ENCODE data around the gene CCDC33.

The CCDC33 gene

DNA sequence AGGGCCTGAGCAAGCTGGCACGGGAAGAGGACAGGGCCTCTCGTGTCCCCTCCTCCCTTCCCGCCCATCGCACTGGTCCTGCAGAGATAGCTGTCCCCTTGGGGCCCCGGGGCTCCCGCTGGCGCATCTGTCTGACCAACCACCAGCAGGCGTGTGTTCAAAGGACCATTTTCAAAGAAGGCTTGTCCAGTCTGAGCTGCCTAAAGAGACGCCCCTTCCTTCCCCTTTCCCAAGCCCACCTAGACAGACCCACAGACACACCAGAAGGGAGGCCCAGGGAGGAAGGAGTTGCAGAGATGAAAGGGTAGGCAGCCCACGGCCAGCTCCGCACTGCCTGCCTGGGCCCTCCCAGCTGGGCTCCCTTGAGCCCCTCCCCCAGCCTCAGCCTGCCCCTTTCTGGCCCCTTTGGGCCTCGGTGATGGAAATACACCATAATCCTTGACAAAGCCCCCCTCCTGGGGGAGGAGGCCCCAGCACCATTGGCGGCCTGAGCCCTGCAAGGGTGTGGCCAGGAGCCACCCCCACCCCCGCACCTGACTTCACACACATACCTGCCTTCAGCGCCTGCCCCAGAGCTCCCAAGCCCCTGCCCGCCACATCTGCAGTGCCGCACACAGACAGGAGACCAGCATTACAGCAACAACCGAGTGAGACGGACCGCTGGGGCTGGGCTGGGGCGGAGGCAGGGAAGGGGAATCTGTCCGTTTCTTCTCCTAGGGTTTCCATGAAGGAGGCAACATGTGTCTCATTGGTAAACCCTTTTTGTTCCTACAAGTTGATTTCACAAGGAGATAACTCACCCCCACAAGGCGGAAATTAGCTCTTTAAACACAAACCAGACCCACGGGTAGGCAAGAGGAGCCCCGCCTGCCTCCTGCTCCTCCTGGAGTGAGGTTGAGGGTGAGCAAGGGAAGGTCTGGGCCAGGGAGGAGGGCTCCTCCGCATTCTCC lies 33.4 kb upstream of the CCDC33 start, which contains the start of gene STRA6:
TSS of gene STRA6 (minus strand) at position 336 of the 950 bp plus-strand sequence. CDS start 520 bp downstream, outside the sequence.
- no peak within 1 kb of the TSS for H3K27ac Mint-ChIP-seq
- H3K4me1 Mint-ChIP-seq (ENCODE audit: low read depth) = no peaks in the 10 kb centered on the region
- no peak for DNase-seq (ENCODE audit: low spot score)
- no peaks in the 10 kb centered on the region for H3K36me3 Mint-ChIP-seq (ENCODE audit: low read depth)
- H3K9me3 Mint-ChIP-seq = no peaks in the 10 kb centered on the region
- peaks cover 6% of the 10 kb centered on the region for H3K27me3 Mint-ChIP-seq (ENCODE audit: low read depth)
- H3K4me3 Mint-ChIP-seq = no peak within 1 kb of the TSS

DNA sequence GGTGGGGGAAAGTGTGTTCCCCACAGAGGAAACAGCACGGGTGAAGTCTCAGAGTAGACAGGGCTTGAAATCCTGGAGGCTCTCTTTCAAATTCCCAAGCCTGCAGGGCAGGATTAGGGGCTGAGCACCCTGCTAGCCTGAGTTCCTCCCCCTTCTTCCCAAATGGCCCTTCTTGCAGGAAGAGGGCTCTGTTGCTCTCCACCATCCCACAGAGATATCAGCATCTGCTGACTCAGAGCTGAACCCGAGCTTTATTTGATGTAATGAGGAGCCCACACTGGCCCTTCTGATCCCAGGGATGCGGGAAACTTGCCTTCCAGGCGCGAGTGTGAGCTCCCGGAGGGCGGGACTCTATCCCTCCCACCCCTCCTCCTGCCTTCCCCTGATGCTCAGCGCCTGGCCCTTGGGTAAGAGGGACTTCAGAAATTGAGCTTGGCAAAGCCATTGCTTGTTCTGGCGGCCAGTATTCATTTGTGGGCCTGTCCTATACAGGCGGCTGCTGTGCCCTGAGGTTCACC lies 32.2 kb upstream of the CCDC33 start:
- no peak for DNase-seq (ENCODE audit: low spot score)
- H3K27me3 Mint-ChIP-seq (ENCODE audit: low read depth) = peaks cover 8% of the 10 kb centered on the region
- H3K9me3 Mint-ChIP-seq = no peaks in the 10 kb centered on the region
- no peak overlapping the region for H3K4me3 Mint-ChIP-seq
- no peak overlapping the region for H3K27ac Mint-ChIP-seq
- H3K4me1 Mint-ChIP-seq (ENCODE audit: low read depth) = no peaks in the 10 kb centered on the region
- H3K36me3 Mint-ChIP-seq (ENCODE audit: low read depth) = no peaks in the 10 kb centered on the region

DNA sequence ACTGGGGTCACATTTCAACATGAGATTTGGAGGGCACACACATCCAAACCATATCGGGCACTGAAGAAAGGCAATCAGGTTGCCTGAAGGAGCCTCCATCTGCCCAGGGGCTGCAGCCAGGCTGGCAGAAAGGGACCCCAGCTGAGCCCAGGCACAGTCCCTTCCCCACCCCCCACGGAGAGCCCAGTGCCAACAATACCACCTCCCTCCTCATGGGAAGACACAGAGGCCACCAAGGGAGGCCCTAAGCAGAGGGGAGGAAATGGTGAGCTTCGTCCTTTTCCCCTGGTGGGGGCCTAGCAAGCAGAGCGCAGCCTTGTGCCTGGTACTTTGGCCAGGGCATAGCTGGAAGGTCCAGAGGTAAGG lies 30.6 kb upstream of the CCDC33 start:
- no peak overlapping the region for H3K27ac Mint-ChIP-seq
- peaks cover 8% of the 10 kb centered on the region for H3K27me3 Mint-ChIP-seq (ENCODE audit: low read depth)
- no peak for DNase-seq (ENCODE audit: low spot score)
- H3K4me3 Mint-ChIP-seq = no peak overlapping the region
- no peaks in the 10 kb centered on the region for H3K4me1 Mint-ChIP-seq (ENCODE audit: low read depth)
- no peaks in the 10 kb centered on the region for H3K36me3 Mint-ChIP-seq (ENCODE audit: low read depth)
- no peaks in the 10 kb centered on the region for H3K9me3 Mint-ChIP-seq

DNA sequence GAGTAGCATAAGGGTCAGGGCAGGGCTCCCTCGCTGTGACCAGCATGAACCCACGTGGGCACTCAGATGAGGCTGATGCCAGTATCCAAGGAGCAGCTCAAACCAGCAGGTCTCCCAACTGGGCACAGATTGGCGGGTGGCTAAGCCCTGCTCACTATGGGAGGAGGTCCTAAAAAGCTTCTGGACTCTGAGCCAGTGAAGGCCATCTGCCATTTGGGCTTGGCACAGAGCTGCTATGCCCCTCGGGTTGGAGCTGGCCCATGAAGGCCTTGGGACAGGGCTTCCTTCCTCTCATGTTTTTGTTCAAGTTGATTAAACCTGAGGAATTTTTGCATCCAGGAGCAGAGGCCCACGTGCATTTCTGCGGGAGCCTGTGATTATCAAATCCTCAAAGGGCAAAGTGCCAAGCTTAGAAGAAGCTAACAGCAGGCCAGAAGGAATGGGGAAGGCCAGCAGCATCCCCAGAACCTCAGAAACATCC lies 29.3 kb upstream of the CCDC33 start:
- Mint-ChIP-seq H3K4me1 (ENCODE audit: low read depth) (no peaks in the 10 kb centered on the region), H3K4me3 (no peak overlapping the region), H3K36me3 (ENCODE audit: low read depth) (no peaks in the 10 kb centered on the region), H3K27ac (no peak overlapping the region), H3K27me3 (ENCODE audit: low read depth) (peaks cover 11% of the 10 kb centered on the region), H3K9me3 (no peaks in the 10 kb centered on the region)
- no peak for DNase-seq (ENCODE audit: low spot score)

DNA sequence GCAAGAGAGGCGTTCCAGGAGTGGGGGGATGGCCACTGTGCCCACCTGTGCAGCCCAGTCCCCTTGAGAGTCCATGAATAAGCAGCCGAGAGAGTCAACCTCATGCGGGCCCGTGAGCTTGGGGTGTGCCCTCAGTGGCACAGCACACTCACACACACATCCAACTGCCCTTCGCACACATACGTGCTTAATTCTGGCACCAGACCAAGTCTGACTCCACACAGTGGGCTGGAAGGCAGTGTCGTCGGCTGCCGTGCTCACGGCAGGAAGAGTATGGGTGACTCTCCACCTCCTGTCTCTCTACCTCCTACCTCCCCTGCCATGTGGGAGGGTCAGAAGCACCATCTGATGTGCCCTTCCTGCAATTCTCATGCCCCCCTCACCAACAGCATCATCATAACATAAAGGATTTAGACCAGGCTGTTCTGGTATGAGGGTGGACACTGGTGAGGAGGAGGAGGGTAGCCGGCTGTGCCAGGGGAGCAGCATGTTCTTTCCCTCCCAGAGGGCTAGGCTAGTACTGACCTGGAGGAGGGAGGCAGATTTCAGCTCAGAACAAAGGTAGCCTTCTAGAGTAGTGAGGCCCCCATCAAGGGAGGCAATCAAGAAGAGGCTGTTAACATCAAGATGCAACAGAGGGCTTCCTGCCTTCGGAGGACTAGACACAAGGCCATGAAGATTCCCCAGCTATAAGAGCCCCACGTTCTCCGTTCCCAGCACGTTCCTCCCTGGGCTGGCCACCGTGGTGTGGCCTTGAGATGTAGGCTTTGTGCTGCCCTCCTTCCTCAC lies 28.3 kb upstream of the CCDC33 start:
- H3K36me3 Mint-ChIP-seq (ENCODE audit: low read depth) = no peaks in the 10 kb centered on the region
- no peak overlapping the region for H3K4me3 Mint-ChIP-seq
- H3K9me3 Mint-ChIP-seq = no peaks in the 10 kb centered on the region
- H3K27ac Mint-ChIP-seq = no peak overlapping the region
- no peak for DNase-seq (ENCODE audit: low spot score)
- H3K4me1 Mint-ChIP-seq (ENCODE audit: low read depth) = no peaks in the 10 kb centered on the region
- H3K27me3 Mint-ChIP-seq (ENCODE audit: low read depth) = peaks cover 11% of the 10 kb centered on the region

DNA sequence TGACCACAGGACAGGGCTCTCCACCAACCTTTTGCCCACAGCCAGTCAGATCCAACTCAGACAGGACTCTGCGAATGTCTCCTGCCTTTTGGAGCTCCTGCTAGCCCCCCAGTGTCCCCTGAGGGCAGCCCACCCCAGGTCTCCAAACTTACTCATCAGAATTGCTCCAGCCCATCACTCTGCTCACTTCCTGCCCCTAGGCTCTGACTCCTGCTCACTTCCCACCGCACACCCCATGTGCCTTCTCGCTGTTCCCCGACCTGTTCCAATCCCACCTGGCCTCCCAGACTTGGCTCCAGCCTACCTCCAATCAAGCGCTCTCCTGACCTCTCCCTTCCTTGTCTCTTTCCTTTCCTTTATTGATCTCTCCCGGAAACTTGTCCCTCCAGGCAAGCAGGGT lies 27.6 kb upstream of the CCDC33 start:
- Mint-ChIP-seq H3K27ac (no peak overlapping the region), H3K4me3 (no peak overlapping the region), H3K4me1 (ENCODE audit: low read depth) (no peaks in the 10 kb centered on the region), H3K9me3 (no peaks in the 10 kb centered on the region), H3K27me3 (ENCODE audit: low read depth) (peaks cover 11% of the 10 kb centered on the region), H3K36me3 (ENCODE audit: low read depth) (no peaks in the 10 kb centered on the region)
- DNase-seq (ENCODE audit: low spot score) = no peak

DNA sequence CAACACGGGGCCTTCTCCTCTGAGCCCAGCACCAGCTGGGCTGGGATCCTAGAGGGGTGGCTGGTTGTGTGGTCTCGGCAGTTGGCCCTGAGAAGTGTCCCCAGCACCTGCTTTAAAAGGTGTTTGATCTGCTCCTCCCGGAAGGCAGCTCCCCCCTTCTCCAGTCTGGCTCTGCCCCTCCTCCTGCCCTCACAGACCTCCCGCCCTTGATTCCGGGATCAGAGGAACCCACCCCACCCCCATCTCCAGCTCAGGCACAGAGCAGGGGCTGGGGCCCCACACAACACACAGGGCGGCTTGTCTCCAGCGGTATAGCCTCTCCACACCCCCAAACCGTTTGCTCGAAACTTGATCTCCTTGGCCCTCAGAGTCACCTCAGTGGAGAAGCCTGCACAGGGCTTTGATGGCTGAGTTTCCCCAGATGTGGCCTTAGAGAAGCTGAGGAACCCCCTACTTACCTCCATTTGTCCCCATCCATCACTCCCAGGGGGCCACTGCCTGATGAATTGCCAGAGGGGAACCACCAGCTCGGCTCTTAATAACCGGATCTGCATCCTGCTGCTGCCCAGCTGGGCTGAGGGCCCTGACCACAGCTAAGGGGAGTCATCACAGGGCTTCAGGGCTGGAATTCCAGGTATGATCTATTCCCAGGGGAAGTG lies 27.1 kb upstream of the CCDC33 start:
- no peak overlapping the region for H3K4me3 Mint-ChIP-seq
- H3K27ac Mint-ChIP-seq = no peak overlapping the region
- no peak for DNase-seq (ENCODE audit: low spot score)
- no peaks in the 10 kb centered on the region for H3K4me1 Mint-ChIP-seq (ENCODE audit: low read depth)
- H3K27me3 Mint-ChIP-seq (ENCODE audit: low read depth) = peaks cover 11% of the 10 kb centered on the region
- H3K36me3 Mint-ChIP-seq (ENCODE audit: low read depth) = no peaks in the 10 kb centered on the region
- no peaks in the 10 kb centered on the region for H3K9me3 Mint-ChIP-seq

DNA sequence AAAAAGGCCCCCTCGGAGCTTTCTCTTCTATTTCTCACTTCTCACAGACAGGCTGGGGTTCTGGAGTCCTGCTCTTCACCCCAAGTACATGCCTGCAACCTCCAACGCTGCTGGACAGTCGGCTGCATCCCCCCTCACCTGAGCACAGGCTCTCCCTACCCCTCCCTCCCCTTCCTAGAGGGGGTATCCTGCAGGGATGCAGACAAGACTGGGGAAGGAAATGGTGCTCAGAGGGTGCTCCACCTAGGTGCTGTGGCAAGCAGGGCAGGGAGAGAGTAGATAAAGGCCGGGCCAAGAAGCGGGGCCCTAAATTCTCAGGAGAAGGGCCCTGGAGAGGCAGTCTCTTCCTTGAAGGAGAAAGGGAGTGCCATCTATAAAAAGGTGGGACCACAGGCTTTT lies 26.6 kb upstream of the CCDC33 start:
- Mint-ChIP-seq H3K9me3 (no peaks in the 10 kb centered on the region), H3K27ac (no peak overlapping the region), H3K27me3 (ENCODE audit: low read depth) (peaks cover 11% of the 10 kb centered on the region), H3K36me3 (ENCODE audit: low read depth) (no peaks in the 10 kb centered on the region), H3K4me3 (no peak overlapping the region), H3K4me1 (ENCODE audit: low read depth) (no peaks in the 10 kb centered on the region)
- DNase-seq (ENCODE audit: low spot score) = no peak

DNA sequence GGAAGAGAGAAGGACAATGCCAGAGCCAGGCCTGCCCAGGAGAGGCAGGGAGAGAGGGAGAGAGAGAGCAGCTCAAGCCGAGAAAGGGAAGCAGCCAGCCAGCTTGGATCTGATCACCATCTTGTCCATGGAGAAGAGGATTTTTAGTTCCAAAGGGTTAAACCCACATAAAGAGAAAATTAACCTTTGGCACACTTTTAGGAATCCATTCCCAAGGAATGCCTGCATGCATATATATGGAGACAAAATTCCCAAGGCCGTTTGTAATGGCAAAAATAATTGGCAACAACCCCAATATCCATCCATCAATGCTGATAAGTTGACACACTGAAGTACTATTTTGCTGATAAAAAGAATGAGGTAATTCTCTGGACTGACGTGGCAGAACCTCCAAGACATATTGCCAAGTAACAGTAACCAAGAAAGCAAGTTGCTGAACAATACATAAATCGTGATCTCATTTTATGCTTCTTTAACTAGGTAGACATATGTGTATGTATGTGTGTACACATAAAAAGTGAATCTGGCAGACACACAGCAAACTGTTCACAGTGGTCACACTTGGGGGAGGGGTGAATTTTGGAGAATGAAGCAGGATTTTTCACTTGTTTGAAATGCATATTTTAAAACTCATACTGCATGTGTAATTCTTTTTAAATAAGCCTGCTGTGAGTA lies 26.0 kb upstream of the CCDC33 start:
- Mint-ChIP-seq H3K4me1 (ENCODE audit: low read depth) (no peaks in the 10 kb centered on the region), H3K4me3 (no peak overlapping the region), H3K27ac (no peak overlapping the region), H3K27me3 (ENCODE audit: low read depth) (peaks cover 11% of the 10 kb centered on the region), H3K9me3 (no peaks in the 10 kb centered on the region), H3K36me3 (ENCODE audit: low read depth) (no peaks in the 10 kb centered on the region)
- DNase-seq (ENCODE audit: low spot score) = no peak

DNA sequence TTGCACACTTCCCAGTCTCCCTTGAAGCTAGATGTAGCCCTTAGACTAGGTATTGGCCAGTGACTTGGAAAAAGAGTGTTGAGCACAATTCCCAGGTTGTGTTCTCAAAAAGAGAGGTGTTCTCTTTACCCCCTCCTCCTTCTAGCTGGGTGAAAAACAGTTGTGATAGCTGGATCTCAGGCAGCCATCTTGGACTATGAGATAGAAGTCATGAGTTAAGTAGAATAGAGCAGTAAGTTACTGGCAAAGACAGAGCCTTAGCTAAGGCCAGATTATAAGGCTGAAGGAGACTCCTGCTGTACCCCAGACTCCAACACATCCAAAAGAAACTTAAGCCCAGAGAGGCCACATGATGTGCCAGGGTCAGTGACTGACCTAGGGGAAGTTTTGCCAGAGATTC lies 25.4 kb upstream of the CCDC33 start:
- Mint-ChIP-seq H3K4me3 (no peak overlapping the region), H3K4me1 (ENCODE audit: low read depth) (no peaks in the 10 kb centered on the region), H3K36me3 (ENCODE audit: low read depth) (no peaks in the 10 kb centered on the region), H3K27ac (no peak overlapping the region), H3K9me3 (no peaks in the 10 kb centered on the region), H3K27me3 (ENCODE audit: low read depth) (peaks cover 11% of the 10 kb centered on the region)
- DNase-seq (ENCODE audit: low spot score) = no peak

DNA sequence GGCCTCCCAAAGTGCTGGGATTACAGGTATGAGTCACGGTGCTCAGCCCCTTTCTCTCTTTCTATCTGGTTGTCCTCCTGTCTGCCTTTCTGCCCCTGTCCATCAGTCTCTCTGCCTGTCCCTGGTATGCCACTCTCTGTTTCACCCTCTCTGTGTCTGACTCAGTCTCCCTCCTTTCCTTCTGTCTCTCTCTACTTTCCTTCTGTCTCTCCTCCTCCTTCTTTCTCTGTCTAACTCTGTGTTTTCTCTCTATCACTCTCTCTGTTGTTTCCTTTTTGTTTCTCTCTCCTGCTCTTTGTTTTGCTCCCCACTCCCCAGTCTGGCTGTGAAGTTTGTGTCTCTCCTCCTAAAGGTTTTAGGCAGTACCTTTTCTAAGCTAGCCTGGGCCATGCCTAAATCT lies 24.5 kb upstream of the CCDC33 start:
- H3K27ac Mint-ChIP-seq = no peak overlapping the region
- no peaks in the 10 kb centered on the region for H3K4me1 Mint-ChIP-seq (ENCODE audit: low read depth)
- H3K4me3 Mint-ChIP-seq = no peak overlapping the region
- no peaks in the 10 kb centered on the region for H3K36me3 Mint-ChIP-seq (ENCODE audit: low read depth)
- DNase-seq (ENCODE audit: low spot score) = no peak
- peaks cover 9% of the 10 kb centered on the region for H3K27me3 Mint-ChIP-seq (ENCODE audit: low read depth)
- no peaks in the 10 kb centered on the region for H3K9me3 Mint-ChIP-seq

DNA sequence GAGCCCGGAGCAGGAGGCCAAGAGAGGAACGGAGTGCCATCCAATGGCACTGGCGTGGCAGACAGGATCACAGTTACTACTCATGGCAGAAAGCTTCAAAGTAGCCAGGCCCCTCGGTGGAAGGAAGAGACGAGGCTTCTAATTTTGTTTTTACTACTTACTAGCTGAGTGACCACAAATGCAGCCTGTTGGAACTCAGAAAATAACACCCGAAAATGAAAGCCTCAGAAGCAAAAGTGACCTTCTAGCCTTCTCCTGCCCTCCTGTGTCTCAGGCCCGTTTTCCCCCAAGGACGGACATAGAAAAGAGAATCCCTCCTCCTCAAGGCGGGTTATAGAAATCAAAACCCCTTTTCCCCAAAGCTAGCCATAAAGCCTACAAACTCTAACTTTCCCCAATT lies 23.6 kb upstream of the CCDC33 start:
- Mint-ChIP-seq H3K27me3 (ENCODE audit: low read depth) (peaks cover 7% of the 10 kb centered on the region), H3K4me3 (no peak overlapping the region), H3K27ac (no peak overlapping the region), H3K36me3 (ENCODE audit: low read depth) (no peaks in the 10 kb centered on the region), H3K4me1 (ENCODE audit: low read depth) (no peaks in the 10 kb centered on the region), H3K9me3 (no peaks in the 10 kb centered on the region)
- DNase-seq (ENCODE audit: low spot score) = no peak

DNA sequence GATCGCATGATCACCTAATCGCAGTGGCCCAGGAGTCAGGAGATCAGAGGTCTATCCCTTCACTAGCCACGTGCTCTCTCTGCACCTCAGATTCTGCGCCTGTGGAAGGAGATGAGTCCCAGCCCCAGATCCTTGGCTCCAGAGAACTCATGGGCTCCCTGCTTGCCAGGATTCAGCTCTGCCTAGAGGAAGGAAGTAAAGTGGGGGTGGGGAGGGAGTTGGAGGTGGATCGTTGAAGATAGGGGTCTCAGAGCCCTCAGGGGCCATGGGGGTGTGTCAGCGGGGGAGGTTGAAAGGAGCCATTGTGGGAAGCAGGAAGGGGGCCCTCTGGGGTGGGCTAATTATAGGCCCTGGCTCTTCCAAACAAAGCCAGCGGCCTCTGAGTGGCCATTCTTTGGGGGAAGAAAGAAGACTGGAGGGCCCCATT lies 22.3 kb upstream of the CCDC33 start:
- H3K27ac Mint-ChIP-seq = no peak overlapping the region
- H3K27me3 Mint-ChIP-seq (ENCODE audit: low read depth) = peaks cover 3% of the 10 kb centered on the region
- no peaks in the 10 kb centered on the region for H3K36me3 Mint-ChIP-seq (ENCODE audit: low read depth)
- DNase-seq (ENCODE audit: low spot score) = no peak
- no peaks in the 10 kb centered on the region for H3K4me1 Mint-ChIP-seq (ENCODE audit: low read depth)
- no peak overlapping the region for H3K4me3 Mint-ChIP-seq
- H3K9me3 Mint-ChIP-seq = no peaks in the 10 kb centered on the region

Measured in T-helper 2 cell treated with Interferon-gamma antibody and Interleukin-4, amounts not matched to agents 5 μg/mL and 100 μg/mL, for 36 hours (primary cell).